Lower leg skin (tissue), 3 donors: ENCODE results near the gene FKBP6.
"Not testable (repeated sequence)": the region's sequence is repeated elsewhere in the genome, so short reads cannot be mapped to it uniquely, and the experiment has no call there.

Source experiments
- POLR2A ChIP-seq, 2 donors: fragments of 450-650 bp; IDR thresholded peaks; one replicate each; pipeline ENCODE4 v1.6.1; 2016 to 2017; ENCODE audit warnings: antibody characterized with exemption in 2 of 2, mild to moderate bottlenecking in 1 of 2, moderate library complexity in 1 of 2
- TF ChIP-seq, protein P1 (sequence below), 3 donors: fragments of 450-650 bp; IDR thresholded peaks; one replicate each; pipeline ENCODE4 v1.5.1; 2016; ENCODE audit warnings: antibody characterized with exemption in 3 of 3, mild to moderate bottlenecking in 3 of 3, moderate library complexity in 2 of 3

- TF ChIP-seq, protein P1, sequence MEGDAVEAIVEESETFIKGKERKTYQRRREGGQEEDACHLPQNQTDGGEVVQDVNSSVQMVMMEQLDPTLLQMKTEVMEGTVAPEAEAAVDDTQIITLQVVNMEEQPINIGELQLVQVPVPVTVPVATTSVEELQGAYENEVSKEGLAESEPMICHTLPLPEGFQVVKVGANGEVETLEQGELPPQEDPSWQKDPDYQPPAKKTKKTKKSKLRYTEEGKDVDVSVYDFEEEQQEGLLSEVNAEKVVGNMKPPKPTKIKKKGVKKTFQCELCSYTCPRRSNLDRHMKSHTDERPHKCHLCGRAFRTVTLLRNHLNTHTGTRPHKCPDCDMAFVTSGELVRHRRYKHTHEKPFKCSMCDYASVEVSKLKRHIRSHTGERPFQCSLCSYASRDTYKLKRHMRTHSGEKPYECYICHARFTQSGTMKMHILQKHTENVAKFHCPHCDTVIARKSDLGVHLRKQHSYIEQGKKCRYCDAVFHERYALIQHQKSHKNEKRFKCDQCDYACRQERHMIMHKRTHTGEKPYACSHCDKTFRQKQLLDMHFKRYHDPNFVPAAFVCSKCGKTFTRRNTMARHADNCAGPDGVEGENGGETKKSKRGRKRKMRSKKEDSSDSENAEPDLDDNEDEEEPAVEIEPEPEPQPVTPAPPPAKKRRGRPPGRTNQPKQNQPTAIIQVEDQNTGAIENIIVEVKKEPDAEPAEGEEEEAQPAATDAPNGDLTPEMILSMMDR (IDR thresholded peaks at IDR 0.05), result not testable (repeated sequence)
- TF ChIP-seq POLR2A (IDR thresholded peaks at IDR 0.05), result not testable (repeated sequence)
These were observed 71.5 kb downstream of the FKBP6 start for GRCh38 chr7:73399185-73400050.
